ENCODE results near the gene IQCH.
"Not testable (repeated sequence)": the region's sequence is repeated elsewhere in the genome, so short reads cannot be mapped to it uniquely, and the experiment has no call there.

The IQCH gene

DNA sequence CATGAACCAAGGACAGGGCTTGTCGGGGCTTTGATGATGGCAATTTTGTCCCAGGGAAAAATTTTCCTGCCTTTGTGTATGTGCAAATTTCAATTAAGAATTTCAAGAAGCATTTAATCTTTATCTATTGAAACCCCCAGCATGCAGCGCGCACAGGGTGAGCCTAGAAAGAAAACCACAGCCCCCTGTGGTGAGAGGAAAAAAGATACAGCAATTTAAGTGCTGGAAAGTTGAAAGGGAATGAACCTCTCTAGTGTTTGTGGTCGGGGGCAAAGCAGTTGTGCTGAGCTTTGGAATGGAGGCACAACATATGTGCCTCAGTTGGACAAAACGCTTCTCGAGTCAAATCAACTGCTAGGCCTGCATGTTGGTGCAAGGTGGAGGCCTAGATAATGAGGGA, 154.6 kb downstream of the IQCH start:
- Histone ChIP-seq H3K9ac (ENCODE audit: low read length) (no peak overlapping the region), H3K36me3 (ENCODE audit: control insufficient read depth, insufficient read depth, low read length) (no peaks in the 10 kb centered on the region), H3K4me3 (ENCODE audit: low read length) (no peak overlapping the region), H3K9me3 (ENCODE audit: control insufficient read depth, low read length) (no peaks in the 10 kb centered on the region), H3K4me1 (ENCODE audit: control insufficient read depth, insufficient read depth, low read length) (peaks cover 16% of the 10 kb centered on the region), H3K27me3 (ENCODE audit: control insufficient read depth, insufficient read depth, low read length) (no peaks in the 10 kb centered on the region)

DNA sequence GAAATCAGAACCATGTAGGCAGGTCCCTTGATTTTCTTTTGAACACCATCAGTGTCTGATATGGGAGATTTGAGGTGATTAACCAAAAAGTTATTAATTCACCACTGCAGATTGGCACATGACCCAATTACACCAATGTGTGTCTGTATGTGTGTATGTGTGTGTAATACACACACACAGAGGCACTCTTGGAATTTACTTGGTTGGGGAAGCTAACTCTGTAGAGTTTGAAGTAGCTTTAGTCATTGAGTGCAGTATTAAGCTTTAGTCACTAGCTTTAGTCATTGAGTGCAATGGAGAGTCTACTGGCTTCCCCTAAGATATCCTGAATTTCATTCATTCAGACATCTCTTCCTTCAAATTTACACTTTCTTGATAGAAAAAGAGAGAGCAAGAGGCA, 156.9 kb downstream of the IQCH start:
- no peaks in the 10 kb centered on the region for H3K9me3 ChIP-seq (ENCODE audit: control insufficient read depth, low read length)

DNA sequence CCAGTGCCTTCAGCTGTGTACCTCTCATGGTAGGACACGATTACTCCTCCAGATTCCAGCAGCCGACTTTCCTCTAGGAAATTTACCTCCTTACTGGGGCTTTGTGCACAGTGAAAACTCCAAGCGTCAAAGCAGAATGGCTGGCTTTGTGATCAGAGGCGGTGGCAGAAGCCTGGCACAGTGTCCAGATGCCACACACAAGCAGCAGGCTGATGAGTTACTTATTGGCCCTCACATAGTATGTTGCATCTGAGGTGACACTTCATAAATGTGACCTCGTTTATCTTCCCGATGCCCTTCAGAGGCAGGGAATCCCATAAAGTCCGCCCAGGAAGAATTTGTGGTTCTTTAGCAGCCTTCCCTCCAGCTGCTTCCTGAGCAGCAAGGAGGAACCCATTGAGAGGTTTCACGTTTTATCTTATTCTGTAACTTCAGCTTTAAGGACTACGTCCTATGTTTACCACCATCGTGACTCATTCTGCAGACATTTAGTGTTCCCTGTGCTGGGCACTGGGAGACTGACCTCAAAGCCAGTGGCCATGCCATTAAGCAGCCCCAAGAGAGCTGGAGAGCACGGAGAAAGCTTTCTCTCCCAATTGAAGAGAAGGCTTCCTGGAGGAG, 159.3 kb downstream of the IQCH start:
- H3K27me3 ChIP-seq (ENCODE audit: control insufficient read depth, insufficient read depth, low read length) = no peaks in the 10 kb centered on the region
- H3K36me3 ChIP-seq (ENCODE audit: control insufficient read depth, insufficient read depth, low read length) = no peaks in the 10 kb centered on the region
- H3K9me3 ChIP-seq (ENCODE audit: control insufficient read depth, low read length) = no peaks in the 10 kb centered on the region
- H3K9ac ChIP-seq (ENCODE audit: low read length) = no peak overlapping the region
- H3K4me1 ChIP-seq (ENCODE audit: control insufficient read depth, insufficient read depth, low read length) = peaks cover 17% of the 10 kb centered on the region
- H3K4me3 ChIP-seq (ENCODE audit: low read length) = no peak overlapping the region

More for the DNA sequence above, 156.9 kb downstream of the IQCH start:
- no peak overlapping the region for H3K4me3 ChIP-seq (ENCODE audit: low read length)
- no peaks in the 10 kb centered on the region for H3K36me3 ChIP-seq (ENCODE audit: control insufficient read depth, insufficient read depth, low read length)
- peaks cover 8% of the 10 kb centered on the region for H3K4me1 ChIP-seq (ENCODE audit: control insufficient read depth, insufficient read depth, low read length)
- H3K9ac ChIP-seq (ENCODE audit: low read length) = no peak overlapping the region
- H3K27me3 ChIP-seq (ENCODE audit: control insufficient read depth, insufficient read depth, low read length) = no peaks in the 10 kb centered on the region

GRCh38 chr15:67415181-67415580, 160.6 kb downstream of the IQCH start:
- no peaks in the 10 kb centered on the region for H3K27me3 ChIP-seq (ENCODE audit: control insufficient read depth, insufficient read depth, low read length)
- H3K9me3 ChIP-seq (ENCODE audit: control insufficient read depth, low read length) = no peaks in the 10 kb centered on the region
- H3K9ac ChIP-seq (ENCODE audit: low read length) = no peak overlapping the region
- peaks cover 17% of the 10 kb centered on the region for H3K4me1 ChIP-seq (ENCODE audit: control insufficient read depth, insufficient read depth, low read length)
- no peaks in the 10 kb centered on the region for H3K36me3 ChIP-seq (ENCODE audit: control insufficient read depth, insufficient read depth, low read length)
- no peak overlapping the region for H3K4me3 ChIP-seq (ENCODE audit: low read length)

GRCh38 chr15:67416891-67417290, 162.3 kb downstream of the IQCH start:
- H3K4me3 ChIP-seq (ENCODE audit: low read length) = no peak overlapping the region
- no peaks in the 10 kb centered on the region for H3K9me3 ChIP-seq (ENCODE audit: control insufficient read depth, low read length)
- no peaks in the 10 kb centered on the region for H3K36me3 ChIP-seq (ENCODE audit: control insufficient read depth, insufficient read depth, low read length)
- H3K27me3 ChIP-seq (ENCODE audit: control insufficient read depth, insufficient read depth, low read length) = no peaks in the 10 kb centered on the region
- no peak overlapping the region for H3K9ac ChIP-seq (ENCODE audit: low read length)
- peaks cover 17% of the 10 kb centered on the region for H3K4me1 ChIP-seq (ENCODE audit: control insufficient read depth, insufficient read depth, low read length)

GRCh38 chr15:67419705-67420104, 165.1 kb downstream of the IQCH start:
- Histone ChIP-seq H3K36me3 (ENCODE audit: control insufficient read depth, insufficient read depth, low read length) (no peaks in the 10 kb centered on the region), H3K27me3 (ENCODE audit: control insufficient read depth, insufficient read depth, low read length) (no peaks in the 10 kb centered on the region), H3K4me1 (ENCODE audit: control insufficient read depth, insufficient read depth, low read length) (peaks cover 9% of the 10 kb centered on the region), H3K9ac (ENCODE audit: low read length) (no peak overlapping the region), H3K4me3 (ENCODE audit: low read length) (no peak overlapping the region), H3K9me3 (ENCODE audit: control insufficient read depth, low read length) (no peaks in the 10 kb centered on the region)

GRCh38 chr15:67420137-67420536, 165.6 kb downstream of the IQCH start:
- Histone ChIP-seq H3K4me1 (ENCODE audit: control insufficient read depth, insufficient read depth, low read length) (peaks cover 9% of the 10 kb centered on the region), H3K36me3 (ENCODE audit: control insufficient read depth, insufficient read depth, low read length) (no peaks in the 10 kb centered on the region), H3K27me3 (ENCODE audit: control insufficient read depth, insufficient read depth, low read length) (no peaks in the 10 kb centered on the region), H3K9me3 (ENCODE audit: control insufficient read depth, low read length) (no peaks in the 10 kb centered on the region), H3K4me3 (ENCODE audit: low read length) (no peak overlapping the region), H3K9ac (ENCODE audit: low read length) (no peak overlapping the region)

GRCh38 chr15:67421105-67421504, 166.5 kb downstream of the IQCH start:
- Histone ChIP-seq H3K4me1 (ENCODE audit: control insufficient read depth, insufficient read depth, low read length) (peaks cover 9% of the 10 kb centered on the region), H3K4me3 (ENCODE audit: low read length) (no peak overlapping the region), H3K9ac (ENCODE audit: low read length) (no peak overlapping the region)

GRCh38 chr15:67422296-67422695, 167.7 kb downstream of the IQCH start:
- no peak overlapping the region for H3K4me3 ChIP-seq (ENCODE audit: low read length)
- H3K4me1 ChIP-seq (ENCODE audit: control insufficient read depth, insufficient read depth, low read length) = peaks cover 4% of the 10 kb centered on the region
- no peak overlapping the region for H3K9ac ChIP-seq (ENCODE audit: low read length)
- no peaks in the 10 kb centered on the region for H3K27me3 ChIP-seq (ENCODE audit: control insufficient read depth, insufficient read depth, low read length)
- no peaks in the 10 kb centered on the region for H3K9me3 ChIP-seq (ENCODE audit: control insufficient read depth, low read length)
- no peaks in the 10 kb centered on the region for H3K36me3 ChIP-seq (ENCODE audit: control insufficient read depth, insufficient read depth, low read length)

More at GRCh38 chr15:67421105-67421504, 166.5 kb downstream of the IQCH start:
- H3K36me3 ChIP-seq (ENCODE audit: control insufficient read depth, insufficient read depth, low read length) = no peaks in the 10 kb centered on the region
- H3K27me3 ChIP-seq (ENCODE audit: control insufficient read depth, insufficient read depth, low read length) = no peaks in the 10 kb centered on the region
- no peaks in the 10 kb centered on the region for H3K9me3 ChIP-seq (ENCODE audit: control insufficient read depth, low read length)

GRCh38 chr15:67433495-67434099, 179.0 kb downstream of the IQCH start:
- Histone ChIP-seq H3K4me3 (ENCODE audit: low read length) (no peak overlapping the region), H3K36me3 (ENCODE audit: control insufficient read depth, insufficient read depth, low read length) (no peaks in the 10 kb centered on the region), H3K9me3 (ENCODE audit: control insufficient read depth, low read length) (no peaks in the 10 kb centered on the region), H3K4me1 (ENCODE audit: control insufficient read depth, insufficient read depth, low read length) (peaks cover 5% of the 10 kb centered on the region), H3K27me3 (ENCODE audit: control insufficient read depth, insufficient read depth, low read length) (no peaks in the 10 kb centered on the region), H3K9ac (ENCODE audit: low read length) (no peak overlapping the region)

GRCh38 chr15:67436351-67437250, 182.0 kb downstream of the IQCH start:
- not testable (repeated sequence) for H3K4me3 ChIP-seq (ENCODE audit: low read length); H3K27me3 ChIP-seq (ENCODE audit: control insufficient read depth, insufficient read depth, low read length); H3K4me1 ChIP-seq (ENCODE audit: control insufficient read depth, insufficient read depth, low read length); H3K36me3 ChIP-seq (ENCODE audit: control insufficient read depth, insufficient read depth, low read length); H3K9ac ChIP-seq (ENCODE audit: low read length); H3K9me3 ChIP-seq (ENCODE audit: control insufficient read depth, low read length)

- Histone ChIP-seq H3K4me3 (ENCODE audit: low read length) (no peak overlapping the region), H3K9me3 (ENCODE audit: control insufficient read depth, low read length) (no peaks in the 10 kb centered on the region)
These were observed 189.5 kb downstream of the IQCH start for GRCh38 chr15:67444100-67444499.

More at GRCh38 chr15:67444100-67444499, 189.5 kb downstream of the IQCH start:
- H3K4me1 ChIP-seq (ENCODE audit: control insufficient read depth, insufficient read depth, low read length) = no peaks in the 10 kb centered on the region
- no peaks in the 10 kb centered on the region for H3K27me3 ChIP-seq (ENCODE audit: control insufficient read depth, insufficient read depth, low read length)
- H3K36me3 ChIP-seq (ENCODE audit: control insufficient read depth, insufficient read depth, low read length) = no peaks in the 10 kb centered on the region
- no peak overlapping the region for H3K9ac ChIP-seq (ENCODE audit: low read length)

All from mucosa of stomach (tissue), 1 donor.